Measurements from ENCODE around the gene GRK3. TPM values are rescaled to one million over a fixed set of nuclear protein-coding genes. Genes with fewer than 3 reads are reported as not detected.

The GRK3 gene
- total RNA-seq, 1 experiment from 2014 or later: 14.6 TPM

GRCh38 chr22:25573841-25574240 lies 9.4 kb downstream of the GRK3 start:
- H3K79me2 ChIP-seq (ENCODE audit: insufficient read depth, low read length): 0 out of 2 replicates have a peak, but pooled peaks cover 6% of the 10 kb centered on the region
- no peaks in the 10 kb centered on the region for H3K4me1 ChIP-seq (ENCODE audit: control insufficient read depth in 1 of 2, insufficient read depth in 2 of 2, low read length in 2 of 2)
- DNase-seq (ENCODE audit: low read depth, low spot score) (no peak), ATAC-seq (no peak)
- H4K20me1 ChIP-seq (ENCODE audit: insufficient read depth): no peaks in the 10 kb centered on the region
- ChIA-PET POLR2A (no interaction called here), RAD21 (ENCODE audit: low non-redundant PET in 1 of 2, low total read pairs in 2 of 2, uncharacterized antibody in 2 of 2, unreplicated experiment in 2 of 2) (no interaction called here), CTCF (no interaction called here)
- no peak overlapping the region for H3K4me2 ChIP-seq (ENCODE audit: low read length)
- no peaks in the 10 kb centered on the region for H3K36me3 ChIP-seq (ENCODE audit: control insufficient read depth in 1 of 2, insufficient read depth in 2 of 2, low read length in 2 of 2)
- intact Hi-C loops (cut with micrococcal nuclease): no loop called here
- H3K9me2 ChIP-seq (ENCODE audit: insufficient read depth): no peaks in the 10 kb centered on the region
- TF ChIP-seq TCF7L2 (IDR thresholded peaks at IDR 0.05; ENCODE audit: borderline replicate concordance, extremely low read depth, insufficient read depth, insufficient read length): no peak
- TF ChIP-seq ZFX (IDR thresholded peaks at IDR 0.05): no peak
- TF ChIP-seq, protein P1, sequence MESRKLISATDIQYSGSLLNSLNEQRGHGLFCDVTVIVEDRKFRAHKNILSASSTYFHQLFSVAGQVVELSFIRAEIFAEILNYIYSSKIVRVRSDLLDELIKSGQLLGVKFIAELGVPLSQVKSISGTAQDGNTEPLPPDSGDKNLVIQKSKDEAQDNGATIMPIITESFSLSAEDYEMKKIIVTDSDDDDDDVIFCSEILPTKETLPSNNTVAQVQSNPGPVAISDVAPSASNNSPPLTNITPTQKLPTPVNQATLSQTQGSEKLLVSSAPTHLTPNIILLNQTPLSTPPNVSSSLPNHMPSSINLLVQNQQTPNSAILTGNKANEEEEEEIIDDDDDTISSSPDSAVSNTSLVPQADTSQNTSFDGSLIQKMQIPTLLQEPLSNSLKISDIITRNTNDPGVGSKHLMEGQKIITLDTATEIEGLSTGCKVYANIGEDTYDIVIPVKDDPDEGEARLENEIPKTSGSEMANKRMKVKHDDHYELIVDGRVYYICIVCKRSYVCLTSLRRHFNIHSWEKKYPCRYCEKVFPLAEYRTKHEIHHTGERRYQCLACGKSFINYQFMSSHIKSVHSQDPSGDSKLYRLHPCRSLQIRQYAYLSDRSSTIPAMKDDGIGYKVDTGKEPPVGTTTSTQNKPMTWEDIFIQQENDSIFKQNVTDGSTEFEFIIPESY (IDR thresholded peaks at IDR 0.05; ENCODE audit: extremely low read depth, insufficient replicate concordance, low read length): no peak
- TF ChIP-seq, protein P2, sequence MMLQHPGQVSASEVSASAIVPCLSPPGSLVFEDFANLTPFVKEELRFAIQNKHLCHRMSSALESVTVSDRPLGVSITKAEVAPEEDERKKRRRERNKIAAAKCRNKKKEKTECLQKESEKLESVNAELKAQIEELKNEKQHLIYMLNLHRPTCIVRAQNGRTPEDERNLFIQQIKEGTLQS (IDR thresholded peaks at IDR 0.05): no peak
- TF ChIP-seq ZNF274 (IDR thresholded peaks at IDR 0.05; ENCODE audit: low read depth, low read length): no peak
- TF ChIP-seq POLR2A (IDR thresholded peaks at IDR 0.05; ENCODE audit: borderline replicate concordance, extremely low read depth, insufficient read depth, insufficient read length): no peak
- no peak overlapping the region for H3K9ac ChIP-seq (ENCODE audit: low read length)
- no peaks in the 10 kb centered on the region for H3K9me3 ChIP-seq (ENCODE audit: control insufficient read depth in 1 of 2, insufficient read depth in 1 of 2, low read depth in 1 of 2, low read length in 2 of 2)
- H3K27ac ChIP-seq (ENCODE audit: low read depth, low read length): no peak overlapping the region
- H2AFZ ChIP-seq (ENCODE audit: low read depth, low read length, poor library complexity, severe bottlenecking): no peak overlapping the region
- H3K4me3 ChIP-seq (replicated peaks in 1 of 2; ENCODE audit: low read depth in 1 of 2, low read length in 2 of 2): no peak overlapping the region
- no peaks in the 10 kb centered on the region for H3K27me3 ChIP-seq (ENCODE audit: insufficient read depth, low read length)
- BruUV-seq (replicated peaks): no TSS peak

GRCh38 chr22:25574736-25575135 lies 10.3 kb downstream of the GRK3 start:
- TF ChIP-seq JUND (IDR thresholded peaks at IDR 0.05) (no peak), SIN3A (IDR thresholded peaks at IDR 0.05; ENCODE audit: low read depth) (no peak), ZFX (IDR thresholded peaks at IDR 0.05) (no peak), ELF1 (IDR thresholded peaks at IDR 0.05; ENCODE audit: borderline replicate concordance, low read depth) (no peak), ZNF274 (IDR thresholded peaks at IDR 0.05; ENCODE audit: low read depth, low read length) (no peak), CEBPB (IDR thresholded peaks at IDR 0.05; ENCODE audit: low read depth) (no peak), TCF7L2 (IDR thresholded peaks at IDR 0.05; ENCODE audit: borderline replicate concordance, extremely low read depth, insufficient read depth, insufficient read length) (no peak), EZH2 (IDR thresholded peaks at IDR 0.05) (no peak)
- TF ChIP-seq, protein P1 (IDR thresholded peaks at IDR 0.05; ENCODE audit: extremely low read depth, insufficient replicate concordance, low read length): no peak
- CTCF ChIA-PET: no interaction called here
- no peak for ATAC-seq

More at GRCh38 chr22:25574736-25575135, 10.3 kb downstream of the GRK3 start:
- Histone ChIP-seq H3K27me3 (ENCODE audit: insufficient read depth, low read length) (no peaks in the 10 kb centered on the region), H3K9me3 (ENCODE audit: control insufficient read depth in 1 of 2, insufficient read depth in 1 of 2, low read depth in 1 of 2, low read length in 2 of 2) (no peaks in the 10 kb centered on the region), H3K27ac (ENCODE audit: low read depth, low read length) (no peak overlapping the region), H4K20me1 (ENCODE audit: insufficient read depth) (no peaks in the 10 kb centered on the region), H3K4me3 (replicated peaks in 1 of 2; ENCODE audit: low read depth in 1 of 2, low read length in 2 of 2) (no peak overlapping the region), H3K9ac (ENCODE audit: low read length) (no peak overlapping the region), H3K79me2 (ENCODE audit: insufficient read depth, low read length) (0 out of 2 replicates have a peak, but pooled peaks cover under 1% of the 10 kb centered on the region), H2AFZ (ENCODE audit: low read depth, low read length, poor library complexity, severe bottlenecking) (no peak overlapping the region), H3K36me3 (ENCODE audit: control insufficient read depth in 1 of 2, insufficient read depth in 2 of 2, low read length in 2 of 2) (no peaks in the 10 kb centered on the region), H3K4me2 (ENCODE audit: low read length) (no peak overlapping the region), H3K4me1 (ENCODE audit: control insufficient read depth in 1 of 2, insufficient read depth in 2 of 2, low read length in 2 of 2) (no peaks in the 10 kb centered on the region), H3K9me2 (ENCODE audit: insufficient read depth) (no peaks in the 10 kb centered on the region)
- DNase-seq (ENCODE audit: low read depth, low spot score): no peak
- POLR2A ChIA-PET: no interaction called here
- RAD21 ChIA-PET (ENCODE audit: low non-redundant PET in 1 of 2, low total read pairs in 2 of 2, uncharacterized antibody in 2 of 2, unreplicated experiment in 2 of 2): no interaction called here
- intact Hi-C loops (cut with micrococcal nuclease): no loop called here
- no TSS peak for BruUV-seq (replicated peaks)
